SJSA1 (cell line): ENCODE results near the gene TSPAN3. TPM values are rescaled to one million over a fixed set of nuclear protein-coding genes. Genes with fewer than 3 reads are reported as not detected.

Experiments
- DNase-seq, 2 experiments: peaks; one replicate each; pipeline ENCODE4 v3.0.0-alpha.2; 2015 to 2020; ENCODE audit warnings: low spot score in 2 of 2, low read depth in 1 of 2
- H3K27ac ChIP-seq: fragments of 250-450 bp; sonication (Bioruptor Pico); 2 replicates; pipeline ENCODE4 v1.5.1; 2020; ENCODE audit warnings: mild to moderate bottlenecking, moderate library complexity
- H3K27me3 ChIP-seq: fragments of 250-450 bp; sonication (Bioruptor Pico); replicated peaks from 2 replicates; pipeline ENCODE4 v1.5.1; 2020; ENCODE audit warnings: mild to moderate bottlenecking, moderate library complexity
- H3K36me3 ChIP-seq: fragments of 250-450 bp; sonication (Bioruptor Pico); 2 replicates; pipeline ENCODE4 v1.5.1; 2020; ENCODE audit warnings: mild to moderate bottlenecking
- H3K4me1 ChIP-seq: fragments of 250-450 bp; sonication (Bioruptor Pico); replicated peaks from 2 replicates; pipeline ENCODE4 v1.6.1; 2021; ENCODE audit warnings: mild to moderate bottlenecking
- H3K4me3 ChIP-seq: fragments of 250-450 bp; sonication (Bioruptor Pico); 2 replicates; pipeline ENCODE4 v1.5.1; 2020; ENCODE audit warnings: mild to moderate bottlenecking
- H3K9me3 ChIP-seq: fragments of 250-450 bp; sonication (Bioruptor Pico); replicated peaks from 2 replicates; pipeline ENCODE4 v1.5.1; 2020; ENCODE audit warnings: mild to moderate bottlenecking
- total RNA-seq: library from RNA; depleted of rRNA; stranded (reverse); fragments of >200 nt; shearing (Covaris generic); gene quantifications from 2 replicates; pipeline ENCODE4 v1.2.3, GENCODE V29; 2014

TSPAN3 gene
- total RNA-seq, 1 experiment from 2014 or later, result 331 TPM

- Histone ChIP-seq H3K4me3 (no peak overlapping the region), H3K27ac (no peak overlapping the region), H3K9me3 (0 out of 2 replicates have a peak, but pooled peaks cover 3% of the 10 kb centered on the region), H3K4me1 (peaks cover 24% of the 10 kb centered on the region), H3K36me3 (no peaks in the 10 kb centered on the region), H3K27me3 (no peaks in the 10 kb centered on the region)
- no peak for DNase-seq
Observed at GRCh38 chr15:77023576-77024272, 47.2 kb downstream of the TSPAN3 start.

GRCh38 chr15:77022646-77023575 is 48.0 kb downstream of the TSPAN3 start:
- H3K36me3 ChIP-seq, result no peaks in the 10 kb centered on the region
- H3K27ac ChIP-seq, result no peak overlapping the region
- H3K27me3 ChIP-seq, result no peaks in the 10 kb centered on the region
- H3K4me1 ChIP-seq, result peaks cover 24% of the 10 kb centered on the region
- no peak for DNase-seq
- no peak overlapping the region for H3K4me3 ChIP-seq
- 0 out of 2 replicates have a peak, but pooled peaks cover 3% of the 10 kb centered on the region for H3K9me3 ChIP-seq

- 0 out of 2 replicates have a peak, but pooled peaks cover 3% of the 10 kb centered on the region for H3K9me3 ChIP-seq
- peak overlapping the region; percentile 33; the same call in 1 of the 2 replicates for H3K27ac ChIP-seq
- no peaks in the 10 kb centered on the region for H3K36me3 ChIP-seq
Observed at GRCh38 chr15:77021803-77022381, 49.0 kb downstream of the TSPAN3 start.

GRCh38 chr15:77021088-77021481 is 49.8 kb downstream of the TSPAN3 start:
- no peak for DNase-seq
- no peaks in the 10 kb centered on the region for H3K27me3 ChIP-seq
- no peaks in the 10 kb centered on the region for H3K36me3 ChIP-seq
- H3K27ac ChIP-seq, result no peak overlapping the region
- no peak overlapping the region for H3K4me3 ChIP-seq
- H3K9me3 ChIP-seq, result 0 out of 2 replicates have a peak, but pooled peaks cover 3% of the 10 kb centered on the region
- peaks cover 24% of the 10 kb centered on the region for H3K4me1 ChIP-seq

More at GRCh38 chr15:77021803-77022381, 49.0 kb downstream of the TSPAN3 start:
- no peaks in the 10 kb centered on the region for H3K27me3 ChIP-seq
- DNase-seq, result peak in 1 of 2 experiments; percentile 50
- H3K4me1 ChIP-seq, result peaks cover 24% of the 10 kb centered on the region
- no peak overlapping the region for H3K4me3 ChIP-seq

GRCh38 chr15:77020348-77021087 is 50.4 kb downstream of the TSPAN3 start:
- Histone ChIP-seq H3K36me3 (no peaks in the 10 kb centered on the region), H3K4me1 (peaks cover 24% of the 10 kb centered on the region), H3K4me3 (no peak overlapping the region), H3K27ac (no peak overlapping the region), H3K27me3 (no peaks in the 10 kb centered on the region), H3K9me3 (0 out of 2 replicates have a peak, but pooled peaks cover 3% of the 10 kb centered on the region)
- no peak for DNase-seq

GRCh38 chr15:77019521-77020331 is 51.2 kb downstream of the TSPAN3 start:
- peaks cover 24% of the 10 kb centered on the region for H3K4me1 ChIP-seq
- DNase-seq, result no peak

GRCh38 chr15:77018796-77019505 is 52.0 kb downstream of the TSPAN3 start:
- Histone ChIP-seq H3K36me3 (no peaks in the 10 kb centered on the region), H3K4me3 (no peak overlapping the region), H3K27ac (no peak overlapping the region), H3K27me3 (no peaks in the 10 kb centered on the region), H3K9me3 (no peaks in the 10 kb centered on the region), H3K4me1 (peaks cover 21% of the 10 kb centered on the region)
- no peak for DNase-seq

More at GRCh38 chr15:77019521-77020331, 51.2 kb downstream of the TSPAN3 start:
- H3K36me3 ChIP-seq, result no peaks in the 10 kb centered on the region
- no peak overlapping the region for H3K27ac ChIP-seq
- H3K27me3 ChIP-seq, result no peaks in the 10 kb centered on the region
- no peak overlapping the region for H3K4me3 ChIP-seq
- H3K9me3 ChIP-seq, result 0 out of 2 replicates have a peak, but pooled peaks cover 3% of the 10 kb centered on the region

GRCh38 chr15:77017761-77018720 is 52.9 kb downstream of the TSPAN3 start:
- DNase-seq, result no peak
- Histone ChIP-seq H3K4me3 (no peak overlapping the region), H3K27me3 (no peaks in the 10 kb centered on the region), H3K4me1 (peaks cover 21% of the 10 kb centered on the region), H3K27ac (no peak overlapping the region), H3K36me3 (no peaks in the 10 kb centered on the region), H3K9me3 (no peaks in the 10 kb centered on the region)

GRCh38 chr15:77017091-77017660 is 53.7 kb downstream of the TSPAN3 start:
- DNase-seq, result no peak
- Histone ChIP-seq H3K4me1 (peaks cover 15% of the 10 kb centered on the region), H3K27me3 (no peaks in the 10 kb centered on the region), H3K36me3 (no peaks in the 10 kb centered on the region), H3K4me3 (no peak overlapping the region), H3K9me3 (no peaks in the 10 kb centered on the region), H3K27ac (no peak overlapping the region)

GRCh38 chr15:77016321-77016695 is 54.6 kb downstream of the TSPAN3 start:
- Histone ChIP-seq H3K4me3 (no peak overlapping the region), H3K27me3 (no peaks in the 10 kb centered on the region), H3K36me3 (no peaks in the 10 kb centered on the region), H3K9me3 (no peaks in the 10 kb centered on the region), H3K4me1 (peaks cover 7% of the 10 kb centered on the region), H3K27ac (no peak overlapping the region)
- no peak for DNase-seq

GRCh38 chr15:77015646-77016320 is 55.1 kb downstream of the TSPAN3 start:
- H3K9me3 ChIP-seq, result no peaks in the 10 kb centered on the region
- no peak for DNase-seq
- no peak overlapping the region for H3K4me3 ChIP-seq
- no peaks in the 10 kb centered on the region for H3K36me3 ChIP-seq
- H3K27me3 ChIP-seq, result no peaks in the 10 kb centered on the region
- peaks cover 7% of the 10 kb centered on the region for H3K4me1 ChIP-seq
- H3K27ac ChIP-seq, result no peak overlapping the region
